ENCODE data around the gene PPARA. TPM values are rescaled to one million over a fixed set of nuclear protein-coding genes. Genes with fewer than 3 reads are reported as not detected.
A peak's percentile ranks its signal among the peaks of the same experiment; 100 is the strongest.

Gene PPARA
- polyA plus RNA-seq, 3 donors, result 3.7 to 6.3 (median 4.9) TPM

DNA sequence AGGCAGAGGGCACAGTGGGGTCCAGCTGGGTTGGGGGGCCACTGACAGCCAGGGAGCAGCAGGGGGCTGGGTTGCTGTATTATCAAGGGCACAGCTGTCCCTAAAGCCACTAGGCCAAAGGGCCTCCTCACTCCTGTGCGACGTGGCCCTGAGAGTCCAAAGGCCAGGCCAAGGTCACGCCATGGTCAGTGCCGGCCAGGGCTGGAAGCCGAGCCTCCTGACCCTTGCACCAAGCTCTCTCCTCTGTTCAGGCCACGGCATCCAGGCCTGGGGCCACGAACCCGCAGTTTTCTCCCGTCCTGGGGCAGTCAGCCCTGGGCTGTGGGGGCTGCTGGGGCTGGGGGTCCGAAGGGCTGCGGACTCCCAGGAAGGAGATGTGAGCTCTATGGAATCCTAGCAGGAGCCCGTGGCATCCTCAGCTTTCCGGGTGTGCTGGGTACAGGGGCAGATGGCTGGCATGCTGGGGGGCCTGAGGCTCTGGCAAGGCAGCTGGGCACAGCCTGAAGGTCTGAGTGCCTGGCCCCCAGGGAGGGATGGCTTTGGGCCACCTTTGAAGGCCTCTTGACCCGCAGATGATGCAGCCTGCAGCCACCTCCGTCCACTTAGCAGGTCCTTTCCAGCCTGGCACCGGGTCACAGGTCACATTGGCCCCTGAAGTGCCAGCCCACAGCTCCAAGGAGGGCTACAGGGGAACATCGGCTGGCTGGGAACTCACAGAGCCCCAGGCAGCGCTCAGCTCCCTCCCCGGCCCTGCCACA is 17.3 kb upstream of the PPARA start:
- 94% methylated on average over 14 of the region's 19 CpGs for WGBS (ENCODE audit: insufficient coverage)
- DNase-seq, result no peak
- Mint-ChIP-seq H3K9me3 (peaks cover 0 to 2% (median 0%) of the 10 kb centered on the region in 7 donors), H3K27me3 (ENCODE audit: low read depth in 3 of 3) (peaks cover 0 to 10% (median 1%) of the 10 kb centered on the region in 3 donors), H3K4me1 (peaks cover 27% of the 10 kb centered on the region), H3K27ac (no peak overlapping the region), H3K36me3 (peaks cover 6 to 7% of the 10 kb centered on the region in 2 donors), H3K4me3 (no peak overlapping the region)
- Histone ChIP-seq H3K79me2 (ENCODE audit: insufficient read depth, low read length) (no peaks in the 10 kb centered on the region), H3K27me3 (ENCODE audit: control insufficient read depth in 2 of 2, insufficient read depth in 2 of 2, low read length in 2 of 2) (no peaks in the 10 kb centered on the region), H3K36me3 (replicated peaks in 1 of 2; ENCODE audit: control insufficient read depth in 1 of 2, insufficient read depth in 2 of 2, low read length in 2 of 2) (no peaks in the 10 kb centered on the region), H3K9ac (ENCODE audit: insufficient read depth, low read length, poor library complexity, severe bottlenecking) (no peak overlapping the region), H3K4me2 (replicated peaks; ENCODE audit: extremely low read depth, low read length, poor library complexity, severe bottlenecking) (no peak overlapping the region), H2AFZ (ENCODE audit: insufficient read depth, low read depth, low read length, poor library complexity, severe bottlenecking) (no peak overlapping the region), H4K20me1 (ENCODE audit: insufficient read depth, low read length) (no peaks in the 10 kb centered on the region), H3K4me1 (ENCODE audit: control insufficient read depth in 1 of 2, insufficient read depth in 2 of 2, low read length in 2 of 2) (peaks cover 29 to 33% of the 10 kb centered on the region in 2 donors), H3K27ac (ENCODE audit: low read depth in 1 of 2, low read length in 2 of 2) (no peak overlapping the region), H3K9me3 (replicated peaks in 1 of 2; ENCODE audit: control insufficient read depth in 1 of 2, insufficient read depth in 1 of 2, low read length in 2 of 2) (no peaks in the 10 kb centered on the region), H3K4me3 (replicated peaks in 1 of 3; ENCODE audit: low read depth in 2 of 3, low read length in 3 of 3) (no peak overlapping the region)
- intact Hi-C loops (cut with micrococcal nuclease), result no loop called here
- TF ChIP-seq, protein P1, sequence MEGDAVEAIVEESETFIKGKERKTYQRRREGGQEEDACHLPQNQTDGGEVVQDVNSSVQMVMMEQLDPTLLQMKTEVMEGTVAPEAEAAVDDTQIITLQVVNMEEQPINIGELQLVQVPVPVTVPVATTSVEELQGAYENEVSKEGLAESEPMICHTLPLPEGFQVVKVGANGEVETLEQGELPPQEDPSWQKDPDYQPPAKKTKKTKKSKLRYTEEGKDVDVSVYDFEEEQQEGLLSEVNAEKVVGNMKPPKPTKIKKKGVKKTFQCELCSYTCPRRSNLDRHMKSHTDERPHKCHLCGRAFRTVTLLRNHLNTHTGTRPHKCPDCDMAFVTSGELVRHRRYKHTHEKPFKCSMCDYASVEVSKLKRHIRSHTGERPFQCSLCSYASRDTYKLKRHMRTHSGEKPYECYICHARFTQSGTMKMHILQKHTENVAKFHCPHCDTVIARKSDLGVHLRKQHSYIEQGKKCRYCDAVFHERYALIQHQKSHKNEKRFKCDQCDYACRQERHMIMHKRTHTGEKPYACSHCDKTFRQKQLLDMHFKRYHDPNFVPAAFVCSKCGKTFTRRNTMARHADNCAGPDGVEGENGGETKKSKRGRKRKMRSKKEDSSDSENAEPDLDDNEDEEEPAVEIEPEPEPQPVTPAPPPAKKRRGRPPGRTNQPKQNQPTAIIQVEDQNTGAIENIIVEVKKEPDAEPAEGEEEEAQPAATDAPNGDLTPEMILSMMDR (IDR thresholded peaks at IDR 0.05), result no peak

DNA sequence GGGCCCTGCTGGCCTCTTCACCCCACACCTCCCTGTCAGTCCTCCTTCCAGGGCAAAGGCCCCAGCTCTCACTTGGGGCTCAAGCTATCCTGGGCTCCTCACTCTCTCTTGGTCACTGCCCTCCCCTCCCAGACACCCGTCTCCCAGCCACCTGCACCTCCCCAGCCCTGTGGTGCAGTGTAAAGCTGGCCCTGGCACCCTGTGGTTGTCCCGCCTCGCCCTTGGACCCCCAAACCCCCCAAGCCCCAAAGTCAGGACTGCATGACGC is 16.8 kb upstream of the PPARA start:
- DNase-seq, result no peak
- Mint-ChIP-seq H3K36me3 (peaks cover 8 to 9% of the 10 kb centered on the region in 2 donors), H3K9me3 (peaks cover 0 to 2% (median 0%) of the 10 kb centered on the region in 7 donors), H3K27me3 (ENCODE audit: low read depth in 3 of 3) (peaks cover 1 to 10% (median 1%) of the 10 kb centered on the region in 3 donors), H3K4me3 (no peak overlapping the region), H3K4me1 (peaks cover 27% of the 10 kb centered on the region), H3K27ac (peak overlapping the region in 1 of 7 donors; percentile 33)
- H3K27ac ChIP-seq (ENCODE audit: low read depth in 1 of 2, low read length in 2 of 2), result no peak overlapping the region
- no peak overlapping the region for H3K9ac ChIP-seq (ENCODE audit: insufficient read depth, low read length, poor library complexity, severe bottlenecking)
- no peaks in the 10 kb centered on the region for H3K27me3 ChIP-seq (ENCODE audit: control insufficient read depth in 2 of 2, insufficient read depth in 2 of 2, low read length in 2 of 2)
- no peak overlapping the region for H3K4me2 ChIP-seq (replicated peaks; ENCODE audit: extremely low read depth, low read length, poor library complexity, severe bottlenecking)
- no peak overlapping the region for H3K4me3 ChIP-seq (replicated peaks in 1 of 3; ENCODE audit: low read depth in 2 of 3, low read length in 3 of 3)
- no peaks in the 10 kb centered on the region for H3K9me3 ChIP-seq (replicated peaks in 1 of 2; ENCODE audit: control insufficient read depth in 1 of 2, insufficient read depth in 1 of 2, low read length in 2 of 2)
- intact Hi-C loops (cut with micrococcal nuclease), result no loop called here
- no peaks in the 10 kb centered on the region for H3K36me3 ChIP-seq (replicated peaks in 1 of 2; ENCODE audit: control insufficient read depth in 1 of 2, insufficient read depth in 2 of 2, low read length in 2 of 2)
- no peaks in the 10 kb centered on the region for H3K79me2 ChIP-seq (ENCODE audit: insufficient read depth, low read length)
- peaks cover 26 to 29% of the 10 kb centered on the region in 2 donors for H3K4me1 ChIP-seq (ENCODE audit: control insufficient read depth in 1 of 2, insufficient read depth in 2 of 2, low read length in 2 of 2)
- no peak overlapping the region for H2AFZ ChIP-seq (ENCODE audit: insufficient read depth, low read depth, low read length, poor library complexity, severe bottlenecking)
- TF ChIP-seq, protein P1 (IDR thresholded peaks at IDR 0.05), result no peak
- WGBS (ENCODE audit: insufficient coverage), result 90% methylated on average over 4 of the region's 4 CpGs
- H4K20me1 ChIP-seq (ENCODE audit: insufficient read depth, low read length), result no peaks in the 10 kb centered on the region
